ENCODE data around the gene TMEFF2. TPM values are rescaled to one million over a fixed set of nuclear protein-coding genes. Genes with fewer than 3 reads are reported as not detected.

The TMEFF2 gene
- total RNA-seq, 2 donors from 2014 or later, result 0.09 TPM; not detected in 1

GRCh38 chr2:191899410-191899809, 295.3 kb downstream of the TMEFF2 start:
- Mint-ChIP-seq H3K9me3 (peaks cover 27% of the 10 kb centered on the region), H3K27ac (no peak overlapping the region), H3K27me3 (ENCODE audit: insufficient read depth) (no peaks in the 10 kb centered on the region), H3K4me3 (no peak overlapping the region), H3K36me3 (ENCODE audit: low read depth) (no peaks in the 10 kb centered on the region), H3K4me1 (no peaks in the 10 kb centered on the region)
- Histone ChIP-seq H3K9ac (ENCODE audit: extremely low read depth, low read length, poor library complexity, severe bottlenecking) (no peak overlapping the region), H3K4me1 (ENCODE audit: control insufficient read depth, insufficient read depth, low read length) (no peaks in the 10 kb centered on the region), H3K27me3 (ENCODE audit: control insufficient read depth, insufficient read depth, low read length, poor library complexity, severe bottlenecking) (no peaks in the 10 kb centered on the region), H3K36me3 (ENCODE audit: control insufficient read depth, insufficient read depth, low read length) (no peaks in the 10 kb centered on the region), H3K27ac (ENCODE audit: low read depth, low read length) (no peak overlapping the region), H3K4me3 (ENCODE audit: low read length) (no peak overlapping the region), H3K9me3 (ENCODE audit: control insufficient read depth, low read length) (peaks cover 8% of the 10 kb centered on the region)
- no peak for DNase-seq
- no peak for TF ChIP-seq CTCF (conservative IDR thresholded peaks at IDR 0.05)
- WGBS, 2 experiments (ENCODE audit: insufficient coverage in 1 of 2, insufficient read length in 1 of 2), result 90 to 94% methylated on average over 2 of the region's 2 CpGs
